ENCODE results near the gene IRX1.

Gene IRX1

GRCh38 chr5:3601061-3601710 is 5.6 kb downstream of the IRX1 start:
- DNase-seq, result no peak

- DNase-seq, result no peak
Measured at GRCh38 chr5:3601911-3602782, 6.5 kb downstream of the IRX1 start.

- DNase-seq, result peak in 1 of 2 donors; percentile 41
Measured at GRCh38 chr5:3602785-3603502, 7.3 kb downstream of the IRX1 start.

- no peak for DNase-seq
Measured at GRCh38 chr5:3604501-3604900, 8.9 kb downstream of the IRX1 start.

GRCh38 chr5:3605298-3606010 is 9.8 kb downstream of the IRX1 start:
- DNase-seq, result no peak

- DNase-seq, result no peak
Measured at GRCh38 chr5:3606121-3606831, 10.6 kb downstream of the IRX1 start.

GRCh38 chr5:3607541-3608181 is 12.0 kb downstream of the IRX1 start:
- DNase-seq, result no peak

GRCh38 chr5:3609120-3609681 is 13.6 kb downstream of the IRX1 start:
- no peak for DNase-seq

GRCh38 chr5:3612591-3613042 is 17.0 kb downstream of the IRX1 start:
- no peak for DNase-seq

GRCh38 chr5:3613726-3614125 is 18.1 kb downstream of the IRX1 start:
- DNase-seq, result no peak

- no peak for DNase-seq
Measured at GRCh38 chr5:3615217-3615616, 19.6 kb downstream of the IRX1 start.

GRCh38 chr5:3615829-3616228 is 20.2 kb downstream of the IRX1 start:
- no peak for DNase-seq

GRCh38 chr5:3619579-3619978 is 23.9 kb downstream of the IRX1 start:
- no peak for DNase-seq

GRCh38 chr5:3622961-3623360 is 27.3 kb downstream of the IRX1 start:
- no peak for DNase-seq

GRCh38 chr5:3625626-3626025 is 30.0 kb downstream of the IRX1 start:
- DNase-seq, result no peak

- no peak for DNase-seq
Measured at GRCh38 chr5:3634061-3634460, 38.4 kb downstream of the IRX1 start.

- no peak for DNase-seq
Measured at GRCh38 chr5:3639175-3639574, 43.5 kb downstream of the IRX1 start.

- DNase-seq, result no peak
Measured at GRCh38 chr5:3642231-3642630, 46.6 kb downstream of the IRX1 start.

- no peak for DNase-seq
Measured at GRCh38 chr5:3650320-3650719, 54.7 kb downstream of the IRX1 start.

- DNase-seq, result no peak
Measured at GRCh38 chr5:3650868-3651267, 55.2 kb downstream of the IRX1 start.
